ENCODE data around the gene FAM53A. TPM values are rescaled to one million over a fixed set of nuclear protein-coding genes. Genes with fewer than 3 reads are reported as not detected.

The FAM53A gene
- total and polyA plus RNA-seq, 2 of the 13 experiments (the other 11 are each of a cell fraction or from before 2014, with no cell fraction given), result 0.48 to 1.1 TPM

DNA sequence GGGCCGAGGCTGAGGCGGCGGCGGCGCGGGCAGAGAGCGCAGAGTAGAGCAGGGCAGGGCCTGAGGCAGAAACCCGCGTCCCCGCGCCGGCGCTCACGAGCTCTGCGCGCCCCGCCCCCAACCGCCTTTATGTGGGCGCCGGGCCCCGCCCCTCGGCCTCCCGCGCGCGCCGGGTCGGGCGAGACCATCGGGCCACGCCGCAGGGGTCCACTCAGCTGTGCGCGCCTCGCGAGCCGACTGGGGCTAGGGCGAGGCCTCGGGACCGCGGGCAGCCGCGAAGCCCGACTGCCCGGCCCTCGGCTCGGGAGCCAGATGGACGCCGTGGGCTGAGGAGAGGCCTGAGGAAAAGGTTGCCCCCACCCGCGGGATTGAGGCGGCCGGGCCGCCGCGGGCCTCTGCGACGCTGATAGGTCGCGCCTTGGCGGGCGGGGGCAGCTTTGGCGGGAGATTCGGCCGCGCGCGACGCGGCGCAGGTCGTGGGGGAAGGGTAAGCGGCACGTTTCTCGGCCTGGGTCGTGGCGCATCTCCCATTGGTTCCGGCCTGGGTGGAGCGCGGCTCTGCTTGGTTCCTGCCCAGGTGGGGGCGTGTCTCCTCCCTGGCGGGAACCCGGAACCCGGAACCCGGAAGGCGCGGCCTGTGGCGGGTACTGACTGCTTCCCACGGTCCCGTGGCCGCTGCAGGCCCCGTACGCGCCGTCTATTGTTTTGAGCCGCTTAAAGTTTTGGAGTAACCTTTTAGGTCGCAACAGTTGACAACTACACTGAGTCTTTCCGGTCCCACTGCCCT is 28.3 kb upstream of the FAM53A start, which contains the start of gene SLBP (continued):
- TF ChIP-seq, protein P1, sequence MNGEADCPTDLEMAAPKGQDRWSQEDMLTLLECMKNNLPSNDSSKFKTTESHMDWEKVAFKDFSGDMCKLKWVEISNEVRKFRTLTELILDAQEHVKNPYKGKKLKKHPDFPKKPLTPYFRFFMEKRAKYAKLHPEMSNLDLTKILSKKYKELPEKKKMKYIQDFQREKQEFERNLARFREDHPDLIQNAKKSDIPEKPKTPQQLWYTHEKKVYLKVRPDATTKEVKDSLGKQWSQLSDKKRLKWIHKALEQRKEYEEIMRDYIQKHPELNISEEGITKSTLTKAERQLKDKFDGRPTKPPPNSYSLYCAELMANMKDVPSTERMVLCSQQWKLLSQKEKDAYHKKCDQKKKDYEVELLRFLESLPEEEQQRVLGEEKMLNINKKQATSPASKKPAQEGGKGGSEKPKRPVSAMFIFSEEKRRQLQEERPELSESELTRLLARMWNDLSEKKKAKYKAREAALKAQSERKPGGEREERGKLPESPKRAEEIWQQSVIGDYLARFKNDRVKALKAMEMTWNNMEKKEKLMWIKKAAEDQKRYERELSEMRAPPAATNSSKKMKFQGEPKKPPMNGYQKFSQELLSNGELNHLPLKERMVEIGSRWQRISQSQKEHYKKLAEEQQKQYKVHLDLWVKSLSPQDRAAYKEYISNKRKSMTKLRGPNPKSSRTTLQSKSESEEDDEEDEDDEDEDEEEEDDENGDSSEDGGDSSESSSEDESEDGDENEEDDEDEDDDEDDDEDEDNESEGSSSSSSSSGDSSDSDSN (CRISPR knock-in tag; IDR thresholded peaks at IDR 0.05), result peak; percentile 19; the same call in 1 of the 2 replicates
- no peak for TF ChIP-seq ZNF572 (CRISPR knock-in tag; IDR thresholded peaks at IDR 0.05)
- TF ChIP-seq ZNF550 (CRISPR knock-in tag; IDR thresholded peaks at IDR 0.05; ENCODE audit: borderline replicate concordance), result no peak
- TF ChIP-seq ZNF136 (CRISPR knock-in tag; IDR thresholded peaks at IDR 0.05; ENCODE audit: low read depth), result 0 out of 2 replicates have a peak, but pooled peaks have one; percentile 47
- TF ChIP-seq HMGA1 (CRISPR knock-in tag; conservative IDR thresholded peaks at IDR 0.05), result no peak
- peak; percentile 87 for TF ChIP-seq HIVEP1 (CRISPR knock-in tag; IDR thresholded peaks at IDR 0.05)
- peak; percentile 99; the same call in 1 of the 2 replicates for TF ChIP-seq CHCHD3 (CRISPR knock-in tag; IDR thresholded peaks at IDR 0.05)
- TF ChIP-seq, protein P2, sequence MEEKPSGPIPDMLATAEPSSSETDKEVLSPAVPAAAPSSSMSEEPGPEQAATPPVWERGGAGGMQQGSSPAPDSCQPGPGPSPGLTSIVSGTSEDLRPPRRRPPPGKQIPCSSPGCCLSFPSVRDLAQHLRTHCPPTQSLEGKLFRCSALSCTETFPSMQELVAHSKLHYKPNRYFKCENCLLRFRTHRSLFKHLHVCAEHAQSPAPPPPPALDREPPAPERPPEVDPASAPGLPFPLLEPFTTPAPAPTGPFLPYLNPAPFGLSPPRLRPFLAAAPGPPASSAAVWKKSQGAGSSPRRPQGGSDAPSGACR (CRISPR knock-in tag; IDR thresholded peaks at IDR 0.05), result no peak
- TF ChIP-seq, protein P3, sequence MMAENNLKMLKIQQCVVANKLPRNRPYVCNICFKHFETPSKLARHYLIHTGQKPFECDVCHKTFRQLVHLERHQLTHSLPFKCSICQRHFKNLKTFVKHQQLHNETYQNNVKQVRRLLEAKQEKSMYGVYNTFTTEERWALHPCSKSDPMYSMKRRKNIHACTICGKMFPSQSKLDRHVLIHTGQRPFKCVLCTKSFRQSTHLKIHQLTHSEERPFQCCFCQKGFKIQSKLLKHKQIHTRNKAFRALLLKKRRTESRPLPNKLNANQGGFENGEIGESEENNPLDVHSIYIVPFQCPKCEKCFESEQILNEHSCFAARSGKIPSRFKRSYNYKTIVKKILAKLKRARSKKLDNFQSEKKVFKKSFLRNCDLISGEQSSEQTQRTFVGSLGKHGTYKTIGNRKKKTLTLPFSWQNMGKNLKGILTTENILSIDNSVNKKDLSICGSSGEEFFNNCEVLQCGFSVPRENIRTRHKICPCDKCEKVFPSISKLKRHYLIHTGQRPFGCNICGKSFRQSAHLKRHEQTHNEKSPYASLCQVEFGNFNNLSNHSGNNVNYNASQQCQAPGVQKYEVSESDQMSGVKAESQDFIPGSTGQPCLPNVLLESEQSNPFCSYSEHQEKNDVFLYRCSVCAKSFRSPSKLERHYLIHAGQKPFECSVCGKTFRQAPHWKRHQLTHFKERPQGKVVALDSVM (CRISPR knock-in tag; IDR thresholded peaks at IDR 0.05), result peak; percentile 62; the same call in 1 of the 2 replicates
- TF ChIP-seq KDM6A (CRISPR knock-in tag; IDR thresholded peaks at IDR 0.05; ENCODE audit: low read depth), result no peak
- TF ChIP-seq, protein P4, sequence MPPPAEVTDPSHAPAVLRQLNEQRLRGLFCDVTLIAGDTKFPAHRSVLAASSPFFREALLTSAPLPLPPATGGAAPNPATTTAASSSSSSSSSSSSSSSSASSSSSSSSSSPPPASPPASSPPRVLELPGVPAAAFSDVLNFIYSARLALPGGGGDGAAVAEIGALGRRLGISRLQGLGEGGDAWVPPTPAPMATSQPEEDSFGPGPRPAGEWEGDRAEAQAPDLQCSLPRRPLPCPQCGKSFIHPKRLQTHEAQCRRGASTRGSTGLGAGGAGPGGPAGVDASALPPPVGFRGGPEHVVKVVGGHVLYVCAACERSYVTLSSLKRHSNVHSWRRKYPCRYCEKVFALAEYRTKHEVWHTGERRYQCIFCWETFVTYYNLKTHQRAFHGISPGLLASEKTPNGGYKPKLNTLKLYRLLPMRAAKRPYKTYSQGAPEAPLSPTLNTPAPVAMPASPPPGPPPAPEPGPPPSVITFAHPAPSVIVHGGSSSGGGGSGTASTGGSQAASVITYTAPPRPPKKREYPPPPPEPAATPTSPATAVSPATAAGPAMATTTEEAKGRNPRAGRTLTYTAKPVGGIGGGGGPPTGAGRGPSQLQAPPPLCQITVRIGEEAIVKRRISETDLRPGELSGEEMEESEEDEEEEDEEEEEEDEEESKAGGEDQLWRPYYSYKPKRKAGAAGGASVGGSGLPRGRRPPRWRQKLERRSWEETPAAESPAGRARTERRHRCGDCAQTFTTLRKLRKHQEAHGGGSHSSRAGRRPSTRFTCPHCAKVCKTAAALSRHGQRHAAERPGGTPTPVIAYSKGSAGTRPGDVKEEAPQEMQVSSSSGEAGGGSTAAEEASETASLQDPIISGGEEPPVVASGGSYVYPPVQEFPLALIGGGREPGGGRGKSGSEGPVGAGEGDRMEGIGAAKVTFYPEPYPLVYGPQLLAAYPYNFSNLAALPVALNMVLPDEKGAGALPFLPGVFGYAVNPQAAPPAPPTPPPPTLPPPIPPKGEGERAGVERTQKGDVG (CRISPR knock-in tag; IDR thresholded peaks at IDR 0.05; ENCODE audit: borderline replicate concordance), result peak; percentile 79; the same call in 1 of the 2 replicates
- peak; percentile 98 for TF ChIP-seq SMYD3 (CRISPR knock-in tag; IDR thresholded peaks at IDR 0.05)
- no peak for TF ChIP-seq ZFP36 (IDR thresholded peaks at IDR 0.05; ENCODE audit: borderline replicate concordance, low read depth, low read length, partially characterized antibody)
- TF ChIP-seq, protein P5, sequence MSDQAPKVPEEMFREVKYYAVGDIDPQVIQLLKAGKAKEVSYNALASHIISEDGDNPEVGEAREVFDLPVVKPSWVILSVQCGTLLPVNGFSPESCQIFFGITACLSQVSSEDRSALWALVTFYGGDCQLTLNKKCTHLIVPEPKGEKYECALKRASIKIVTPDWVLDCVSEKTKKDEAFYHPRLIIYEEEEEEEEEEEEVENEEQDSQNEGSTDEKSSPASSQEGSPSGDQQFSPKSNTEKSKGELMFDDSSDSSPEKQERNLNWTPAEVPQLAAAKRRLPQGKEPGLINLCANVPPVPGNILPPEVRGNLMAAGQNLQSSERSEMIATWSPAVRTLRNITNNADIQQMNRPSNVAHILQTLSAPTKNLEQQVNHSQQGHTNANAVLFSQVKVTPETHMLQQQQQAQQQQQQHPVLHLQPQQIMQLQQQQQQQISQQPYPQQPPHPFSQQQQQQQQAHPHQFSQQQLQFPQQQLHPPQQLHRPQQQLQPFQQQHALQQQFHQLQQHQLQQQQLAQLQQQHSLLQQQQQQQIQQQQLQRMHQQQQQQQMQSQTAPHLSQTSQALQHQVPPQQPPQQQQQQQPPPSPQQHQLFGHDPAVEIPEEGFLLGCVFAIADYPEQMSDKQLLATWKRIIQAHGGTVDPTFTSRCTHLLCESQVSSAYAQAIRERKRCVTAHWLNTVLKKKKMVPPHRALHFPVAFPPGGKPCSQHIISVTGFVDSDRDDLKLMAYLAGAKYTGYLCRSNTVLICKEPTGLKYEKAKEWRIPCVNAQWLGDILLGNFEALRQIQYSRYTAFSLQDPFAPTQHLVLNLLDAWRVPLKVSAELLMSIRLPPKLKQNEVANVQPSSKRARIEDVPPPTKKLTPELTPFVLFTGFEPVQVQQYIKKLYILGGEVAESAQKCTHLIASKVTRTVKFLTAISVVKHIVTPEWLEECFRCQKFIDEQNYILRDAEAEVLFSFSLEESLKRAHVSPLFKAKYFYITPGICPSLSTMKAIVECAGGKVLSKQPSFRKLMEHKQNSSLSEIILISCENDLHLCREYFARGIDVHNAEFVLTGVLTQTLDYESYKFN (CRISPR knock-in tag; conservative IDR thresholded peaks at IDR 0.05), result peak; percentile 69
- TF ChIP-seq ZBTB8A (CRISPR knock-in tag; IDR thresholded peaks at IDR 0.05; ENCODE audit: borderline replicate concordance, low read depth), result peak; percentile 60; the same call in 1 of the 2 replicates
- peak; percentile 93; the same call in 1 of the 2 replicates for TF ChIP-seq AHR (CRISPR knock-in tag; IDR thresholded peaks at IDR 0.05)

All from HepG2 (cell line).